ENCODE results near the gene TAL1.

The TAL1 gene

DNA sequence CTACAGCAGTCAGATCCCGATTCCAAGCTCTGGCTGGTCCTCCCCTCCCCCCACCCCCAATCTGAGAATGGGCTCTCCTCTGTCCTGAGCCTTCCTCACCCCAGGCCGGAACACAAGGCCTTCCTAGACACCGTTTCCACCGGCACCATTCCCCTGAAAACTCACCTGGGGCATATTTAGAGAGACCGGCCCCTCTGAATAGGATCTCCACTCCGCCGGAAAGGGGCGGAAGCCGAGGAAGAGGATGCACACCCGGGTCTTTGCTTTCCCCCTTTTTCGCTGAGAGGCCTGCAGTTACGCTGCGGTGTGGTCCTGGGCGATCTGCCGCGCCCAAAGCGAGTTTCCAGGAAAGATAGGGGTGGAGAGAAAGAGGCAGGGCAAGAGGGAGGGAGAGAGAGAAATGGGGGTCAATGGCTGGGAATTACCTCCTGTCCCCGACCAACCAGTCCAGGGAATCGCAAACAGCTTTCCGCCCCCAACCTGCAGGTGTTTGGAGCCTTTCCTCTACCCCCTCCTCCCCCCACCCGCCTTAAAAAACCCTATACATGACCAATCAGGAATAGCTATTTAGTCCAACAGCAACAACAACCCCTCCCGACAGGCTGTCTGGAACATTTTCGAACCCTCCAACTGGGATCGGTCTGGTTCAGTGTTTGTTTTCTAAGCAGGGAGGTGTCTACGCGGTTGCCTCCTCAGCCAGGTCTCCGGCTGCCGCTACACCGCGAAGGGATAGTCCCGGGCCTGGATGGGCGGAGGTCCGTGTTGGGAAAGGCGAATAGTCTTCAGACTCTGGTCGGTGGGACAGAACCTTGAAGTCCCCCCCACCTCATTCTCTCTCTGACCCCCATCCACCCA, 2.8 kb downstream of the TAL1 start:
- no peak for DNase-seq

DNA sequence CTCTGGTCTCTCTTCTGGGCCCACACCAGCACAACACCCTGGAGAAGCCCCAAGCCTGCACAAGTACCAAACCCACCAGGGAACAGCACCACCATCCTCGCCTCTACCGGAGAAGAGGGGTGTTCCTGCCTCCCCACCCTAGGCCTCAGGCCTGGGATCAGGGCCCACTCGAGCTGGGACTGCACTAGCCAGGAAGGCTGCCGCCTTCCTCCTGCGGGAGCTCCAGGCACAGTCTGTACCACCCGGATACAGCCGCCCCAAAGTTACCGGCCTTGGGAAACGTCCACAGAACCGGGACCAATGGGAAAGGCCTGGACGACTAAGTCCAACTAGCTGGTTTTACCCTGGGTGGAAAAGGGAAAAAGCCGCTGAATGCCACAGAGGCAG, 3.4 kb downstream of the TAL1 start:
- no peak for DNase-seq

DNA sequence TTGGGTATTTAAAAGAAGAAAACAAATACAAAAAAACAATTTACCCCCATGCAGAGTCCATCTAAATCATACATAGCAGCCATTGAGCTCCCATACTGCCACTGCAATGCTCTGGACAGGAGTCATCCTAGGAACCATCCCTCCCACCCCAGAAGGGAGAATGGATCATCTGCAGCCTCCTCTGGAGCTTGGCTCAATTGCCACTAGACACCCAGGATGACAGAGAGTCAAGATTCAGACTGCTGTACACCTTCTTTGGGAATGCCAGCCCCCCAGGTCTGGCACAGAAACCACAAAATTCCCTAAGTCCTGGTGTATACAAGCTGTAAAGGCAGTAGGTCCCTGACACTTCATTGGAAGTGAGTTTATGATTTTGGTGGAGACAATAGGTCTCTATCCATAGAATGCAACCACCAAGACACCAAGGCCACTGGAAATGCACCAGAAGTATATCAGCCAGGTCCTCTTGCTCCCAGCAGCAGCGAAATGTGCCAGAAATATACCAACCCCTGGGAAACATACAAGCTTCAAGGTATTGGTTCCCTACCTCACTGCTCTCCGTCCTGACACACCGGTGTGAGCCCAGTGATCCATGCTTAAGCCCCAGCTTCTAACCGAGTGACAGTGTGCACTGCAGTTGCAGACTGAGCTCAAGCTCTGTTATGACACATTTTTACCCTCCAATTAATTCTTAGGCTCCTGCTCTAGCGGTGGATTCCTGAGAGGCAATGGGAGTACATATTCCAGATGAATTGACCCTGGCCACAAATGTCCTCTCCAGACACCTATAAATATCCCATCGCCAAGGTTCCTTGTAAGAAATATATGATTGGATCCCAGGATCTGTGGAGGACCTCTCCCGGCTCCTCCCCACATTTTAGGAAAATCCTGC, 4.4 kb downstream of the TAL1 start:
- no peak for DNase-seq

DNA sequence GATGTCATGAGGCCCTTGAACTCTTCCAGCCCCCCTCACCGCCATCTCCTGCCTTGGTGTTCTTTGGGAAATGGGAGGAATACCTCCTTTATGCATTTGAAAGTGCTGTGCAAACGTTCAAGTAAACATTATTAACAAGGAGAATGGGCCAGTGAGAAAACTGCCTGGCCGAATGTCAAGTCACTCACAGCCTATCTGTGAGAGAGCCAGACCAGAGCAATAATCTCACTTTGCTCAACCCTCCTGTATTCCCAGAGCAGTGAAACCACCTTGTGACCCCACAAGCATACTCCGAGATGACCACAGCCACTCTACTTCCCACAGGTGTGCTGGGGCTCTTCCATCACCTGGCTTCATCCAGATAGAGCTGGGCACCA, 5.2 kb downstream of the TAL1 start:
- DNase-seq = no peak

DNA sequence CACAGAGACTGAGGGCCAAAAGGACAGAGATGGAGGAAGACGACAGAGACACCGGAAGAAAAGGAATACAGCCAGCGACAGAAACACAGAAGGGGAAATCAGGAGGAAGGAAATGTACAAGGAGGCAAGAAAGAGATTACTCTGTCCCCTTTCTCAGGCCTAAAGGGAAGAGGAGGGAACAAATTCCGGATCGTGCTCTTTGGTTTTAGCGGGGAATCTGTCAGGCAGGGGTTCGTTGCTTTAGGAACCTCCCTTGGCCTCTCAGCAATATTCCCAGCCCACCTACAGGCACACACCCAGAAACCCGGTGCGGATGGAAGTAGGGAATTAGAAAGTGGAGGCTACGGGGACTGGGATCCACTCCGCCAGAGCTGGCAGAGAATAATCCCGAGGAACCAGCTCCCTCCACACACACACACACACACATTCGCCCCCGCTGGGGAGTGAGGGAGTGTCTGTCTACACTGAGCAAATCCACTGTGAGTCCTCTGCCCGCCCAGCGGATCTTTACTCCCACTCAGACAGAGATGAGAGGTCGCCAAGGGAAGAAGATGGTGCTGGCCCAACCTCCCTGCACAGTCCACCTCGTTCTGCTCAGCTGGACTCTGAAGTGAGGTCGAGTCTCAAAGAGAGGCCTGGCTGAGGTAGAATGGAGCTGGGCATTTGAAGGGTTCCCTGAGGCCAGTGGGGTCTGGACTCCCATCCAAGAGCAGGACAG, 5.7 kb downstream of the TAL1 start:
- no peak for DNase-seq

DNA sequence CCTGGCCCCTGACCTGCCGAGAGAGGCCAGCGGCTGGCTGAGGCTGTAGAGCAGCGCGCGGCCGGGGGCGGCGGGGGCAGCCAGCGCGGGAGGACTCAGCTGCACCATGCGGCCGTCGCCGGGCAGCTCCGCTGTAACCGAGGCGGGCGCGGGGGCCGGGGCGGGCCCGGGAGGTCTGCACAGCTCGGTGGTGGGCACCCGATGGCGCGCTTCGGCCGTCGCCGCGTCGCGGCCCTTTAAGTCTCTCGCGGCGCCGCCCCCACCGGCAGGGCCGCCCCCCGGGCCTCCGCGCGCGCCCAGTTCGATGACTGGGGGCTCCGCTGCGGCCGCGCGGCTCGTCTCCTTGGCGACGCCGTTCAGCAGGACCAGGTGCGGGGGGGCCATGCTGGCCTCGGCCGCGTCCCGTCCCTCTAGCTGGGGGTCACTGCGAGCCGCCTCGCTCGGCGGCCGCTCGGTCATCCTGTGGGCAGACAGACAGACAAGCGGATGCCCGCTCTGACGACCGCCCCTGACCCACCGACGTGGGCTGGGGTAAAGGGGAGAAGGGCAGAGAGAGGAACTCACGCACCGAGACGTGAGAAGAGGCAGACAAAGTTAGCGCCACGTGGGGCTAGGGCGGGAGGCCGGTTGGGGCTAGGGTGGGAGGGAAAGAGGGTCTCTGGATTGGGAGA, 6.5 kb downstream of the TAL1 start:
- no peak for DNase-seq

DNA sequence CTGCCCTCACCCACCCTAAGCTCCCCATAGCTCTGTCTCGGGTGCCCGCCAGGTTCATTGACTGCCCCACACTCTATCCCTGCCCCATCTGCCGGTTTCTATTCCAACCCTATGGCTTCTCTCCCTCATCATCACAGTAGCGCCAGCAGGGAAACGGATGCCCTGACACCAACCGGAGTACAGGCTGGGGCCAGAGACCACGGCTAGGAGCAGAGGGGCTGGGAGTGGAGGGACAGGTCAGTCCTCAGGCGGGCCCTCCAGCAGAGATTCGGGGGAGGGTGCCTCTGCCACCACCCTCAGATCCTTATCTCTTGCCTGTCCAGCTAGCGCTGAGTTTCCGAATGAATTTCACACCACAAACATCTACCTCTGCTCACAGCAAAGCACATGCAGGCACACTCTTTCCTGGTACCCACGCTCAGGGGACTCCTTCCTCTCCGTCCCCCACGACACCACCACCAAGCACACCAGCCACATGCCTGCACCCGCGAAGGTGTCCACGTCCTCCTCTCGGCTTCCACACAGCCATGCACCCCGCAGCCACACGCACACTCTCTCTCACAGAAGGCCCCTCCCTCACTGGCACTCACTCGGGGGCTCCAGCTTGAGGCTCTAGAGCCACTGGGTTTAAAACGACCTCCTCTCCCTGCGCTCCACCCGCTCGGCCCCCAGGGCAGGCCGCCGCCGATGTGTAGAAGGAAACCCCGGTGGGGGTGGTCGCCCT, 7.2 kb downstream of the TAL1 start:
- DNase-seq = no peak

DNA sequence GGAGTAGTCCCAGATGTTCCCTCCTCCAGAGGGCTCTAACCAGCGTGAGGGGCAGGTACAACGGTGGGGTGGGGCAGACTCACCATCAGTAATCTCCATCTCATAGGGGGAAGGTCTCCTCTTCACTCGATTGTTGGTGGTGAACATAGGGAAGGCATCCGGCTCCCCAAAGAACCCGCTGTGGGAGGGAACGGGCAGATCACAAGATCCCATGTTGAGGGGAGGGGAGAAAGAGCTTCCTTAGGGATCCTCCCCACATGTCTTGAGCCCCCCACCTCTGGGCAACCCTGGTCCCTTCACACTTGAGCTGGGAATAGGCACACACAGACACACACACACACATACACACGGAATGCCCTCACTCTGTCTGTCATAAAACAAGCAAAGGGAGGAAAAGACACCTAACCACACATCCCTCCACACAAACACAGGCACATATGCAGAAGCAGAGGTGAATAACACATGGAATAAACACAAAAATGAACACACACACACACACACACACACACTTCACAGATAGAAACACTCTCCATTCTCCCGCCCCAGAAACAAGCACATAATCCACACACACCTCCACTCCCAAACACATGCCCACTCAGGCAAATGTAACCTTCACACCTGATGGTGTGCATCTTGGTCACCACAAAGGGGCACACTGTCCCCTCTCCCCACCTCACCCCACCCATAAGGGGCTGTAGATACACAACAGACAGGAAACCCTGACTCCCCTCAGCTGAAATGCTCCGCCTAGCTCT, 7.9 kb downstream of the TAL1 start:
- DNase-seq = no peak

DNA sequence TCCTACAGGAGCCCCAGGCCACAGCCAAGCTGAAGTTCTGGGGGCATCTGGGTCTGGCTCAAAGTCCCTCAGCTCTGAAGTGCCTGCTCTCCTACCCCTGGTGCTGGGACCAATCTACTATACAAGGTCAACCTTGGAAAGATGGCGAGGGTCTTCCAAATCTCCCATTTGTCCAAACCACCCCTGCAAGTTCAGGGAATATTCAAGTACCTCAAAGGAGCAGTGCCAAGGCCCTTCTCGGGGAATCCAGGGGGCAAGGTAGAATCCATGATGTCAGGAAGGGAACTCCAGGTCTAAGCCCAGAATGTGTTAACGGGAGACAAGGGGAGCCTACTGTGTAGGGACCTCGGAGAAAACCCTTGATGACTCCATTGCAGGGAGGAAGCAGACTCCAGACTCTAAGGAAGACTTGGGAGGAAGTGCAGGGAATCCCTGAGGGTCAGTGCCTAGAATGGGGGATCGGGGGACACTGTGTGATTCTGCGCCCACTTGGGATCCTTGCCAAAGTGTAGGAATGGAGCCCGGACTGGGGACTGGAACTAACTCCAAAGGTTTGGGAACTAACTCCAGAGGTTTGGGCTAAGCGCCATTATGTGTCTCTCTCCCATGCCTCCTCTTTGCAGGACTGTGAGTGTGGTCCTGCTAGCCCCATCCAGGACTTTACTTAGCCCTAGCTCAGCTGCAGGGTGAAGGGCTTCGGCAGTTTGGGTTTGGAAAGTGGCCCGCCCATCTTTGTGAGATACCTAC, 8.7 kb downstream of the TAL1 start:
- no peak for DNase-seq

DNA sequence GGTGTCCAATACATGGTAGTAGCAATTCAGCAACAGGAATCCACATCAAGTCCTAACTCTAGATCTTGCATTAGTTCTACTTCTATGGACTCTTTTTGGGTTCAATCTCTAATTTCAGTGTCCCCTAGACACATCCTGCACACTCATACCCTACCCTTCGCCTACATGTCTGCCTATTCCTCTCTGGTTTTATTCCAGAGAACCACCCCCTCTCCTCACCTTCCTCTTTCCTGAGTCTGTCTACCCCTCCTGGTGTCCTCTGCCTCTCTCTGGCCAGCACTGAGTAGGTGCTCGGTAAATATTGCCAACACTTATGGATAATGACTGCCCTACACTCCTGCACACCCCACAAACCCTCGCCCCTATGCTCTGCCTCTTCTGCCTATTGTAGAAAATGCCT, 9.5 kb downstream of the TAL1 start:
- no peak for DNase-seq

DNA sequence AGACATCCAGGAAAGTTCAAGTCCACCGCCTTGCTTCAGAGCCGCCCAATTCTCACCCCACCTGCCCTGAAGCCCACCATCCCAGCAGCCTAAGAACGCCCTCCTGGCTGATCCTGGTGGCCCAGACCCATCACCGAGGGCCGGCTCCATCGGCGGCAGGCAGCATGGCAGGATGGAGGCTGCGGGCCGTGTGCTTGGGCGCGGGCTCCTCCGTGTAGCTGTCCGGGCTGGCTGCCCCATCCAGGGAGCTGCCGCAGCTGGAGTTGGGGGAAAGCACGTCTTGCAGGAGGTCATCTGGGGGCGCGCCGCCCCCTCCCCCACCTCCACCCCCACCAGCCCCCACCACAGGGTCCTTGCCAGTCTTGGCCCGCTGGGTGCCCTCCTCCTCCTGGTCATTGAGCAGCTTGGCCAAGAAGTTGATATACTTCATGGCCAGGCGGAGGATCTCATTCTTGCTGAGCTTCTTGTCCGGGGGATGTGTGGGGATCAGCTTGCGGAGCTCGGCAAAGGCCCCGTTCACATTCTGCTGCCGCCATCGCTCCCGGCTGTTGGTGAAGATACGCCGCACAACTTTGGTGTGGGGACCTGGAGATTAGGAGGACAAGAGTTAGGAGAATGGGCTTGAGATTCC, 12.3 kb downstream of the TAL1 start:
- no peak for DNase-seq

DNA sequence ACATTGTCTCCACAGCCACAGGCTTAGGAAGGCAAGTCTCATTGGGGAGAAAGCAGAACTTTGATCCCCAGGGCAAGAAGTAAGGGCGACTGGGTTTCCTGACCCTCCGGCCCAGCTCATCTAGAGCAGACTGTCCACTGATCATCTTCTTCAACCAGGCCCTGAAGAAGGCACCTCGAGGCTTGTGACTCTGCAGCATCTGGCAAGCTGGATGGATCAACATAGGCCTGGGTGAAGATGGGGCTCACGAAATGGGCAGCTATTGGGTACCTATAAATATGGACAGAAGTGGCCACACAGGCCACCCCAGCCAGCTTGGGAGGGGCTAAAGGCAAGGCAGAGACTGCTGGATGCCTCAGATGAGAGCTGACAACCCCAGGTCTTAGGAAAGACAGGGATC, 13.0 kb downstream of the TAL1 start:
- no peak for DNase-seq

DNA sequence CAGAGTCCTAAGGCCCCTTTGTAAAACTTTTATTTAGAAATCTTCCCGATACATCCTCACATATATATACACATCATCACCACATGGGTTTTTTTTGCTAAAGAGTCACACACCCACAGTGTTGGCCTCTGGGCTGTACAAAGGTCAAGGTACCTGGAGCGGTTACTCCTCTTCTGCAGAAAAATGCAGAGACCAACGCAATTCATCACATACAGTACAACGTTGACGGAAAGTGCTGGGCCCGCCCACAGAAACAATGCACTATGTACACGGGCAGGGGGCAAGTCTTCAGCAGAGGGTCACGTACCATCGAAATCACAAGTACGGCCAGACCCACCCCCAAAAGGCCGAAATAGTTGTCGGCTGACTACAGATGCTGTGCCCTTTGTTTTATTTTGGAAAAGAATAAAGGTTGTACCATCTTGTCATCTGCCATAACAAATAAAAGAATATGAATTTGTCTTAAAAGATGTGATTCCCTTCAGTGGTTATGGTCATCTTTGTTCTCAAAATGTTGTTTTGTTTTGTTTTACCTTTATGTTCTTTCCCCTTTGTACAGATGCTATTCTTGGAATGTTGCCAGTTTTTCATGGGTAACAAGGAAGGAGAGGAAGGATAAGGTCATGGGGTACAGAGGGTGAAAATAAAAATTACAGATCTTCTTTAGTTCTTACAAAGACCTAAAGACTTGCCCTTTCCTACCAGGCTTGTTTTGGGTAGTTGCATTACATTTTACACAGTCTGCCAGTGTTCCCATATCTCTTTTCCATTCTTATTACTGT, 15.6 kb downstream of the TAL1 start:
- no peak for DNase-seq

DNA sequence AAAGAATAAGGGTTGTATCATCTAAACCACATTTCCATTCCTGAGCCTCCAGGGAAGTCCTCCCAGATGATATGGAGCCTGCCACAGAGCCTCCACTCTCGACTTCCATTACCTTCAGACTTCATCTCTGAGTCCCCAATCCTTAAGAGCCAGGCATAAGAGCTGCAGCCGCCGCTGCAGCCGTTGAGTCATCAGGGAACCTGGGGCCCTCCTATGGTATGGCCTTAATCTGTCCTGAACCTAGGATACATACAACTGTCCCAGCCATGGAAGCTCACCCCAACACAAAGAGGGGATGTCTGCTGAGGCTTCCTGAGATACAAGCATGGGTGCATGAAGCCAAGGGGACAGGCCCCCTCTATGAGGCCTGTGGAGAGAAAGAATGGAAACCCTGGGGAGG, 16.3 kb downstream of the TAL1 start:
- DNase-seq = no peak

DNA sequence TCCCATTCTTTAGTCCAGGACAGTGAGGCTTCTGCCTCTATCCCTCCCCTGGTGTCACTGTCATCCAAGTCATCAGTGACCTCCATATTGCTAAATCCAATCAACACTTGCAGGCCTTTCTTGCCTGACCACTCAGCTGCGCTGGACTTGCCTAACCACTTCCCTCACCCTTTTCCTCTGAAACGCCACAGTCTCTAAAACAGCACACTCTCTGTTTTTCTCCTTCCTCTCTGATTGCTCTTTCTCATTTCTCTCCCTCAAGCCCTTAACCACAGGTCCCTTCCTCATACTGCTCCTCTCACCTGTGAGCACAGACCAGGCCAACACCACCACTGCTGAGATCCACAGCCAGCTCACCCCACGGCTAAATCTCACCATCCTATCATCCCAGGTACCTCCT, 17.5 kb downstream of the TAL1 start:
- no peak for DNase-seq

DNA sequence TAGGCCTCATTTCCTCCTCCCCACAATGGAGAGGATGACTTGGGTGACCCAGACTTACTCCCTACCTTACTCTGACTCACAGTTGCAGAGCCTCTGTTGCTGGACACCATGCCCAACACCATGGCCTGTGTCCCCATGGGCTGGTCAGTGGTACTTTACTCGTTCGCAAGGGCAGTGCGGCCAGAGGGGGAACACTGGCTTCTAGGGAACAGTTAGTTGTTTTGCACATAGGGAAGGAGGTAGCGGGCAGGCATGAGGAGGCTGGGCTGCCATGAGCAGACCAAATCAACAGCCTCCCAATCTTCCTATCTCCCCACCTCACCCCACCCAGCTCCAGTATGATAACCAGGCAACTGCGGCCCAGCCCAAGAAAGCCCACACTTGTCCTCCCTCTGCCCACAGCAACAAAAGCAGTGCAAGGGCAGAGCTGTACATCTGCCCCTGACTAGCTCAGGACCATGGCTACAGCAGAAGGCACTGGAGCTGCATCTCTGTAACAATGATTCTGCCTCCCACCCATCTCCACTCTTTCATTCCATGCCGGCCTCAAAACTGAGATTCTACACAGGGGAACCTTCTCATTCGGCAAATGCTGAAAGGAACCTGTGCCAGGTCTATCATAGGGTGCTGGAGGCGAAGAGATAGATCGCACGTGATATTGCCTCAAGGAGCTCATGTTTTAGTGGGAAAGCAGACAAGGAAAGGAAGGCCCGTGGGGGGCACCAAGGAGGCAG, 18.6 kb downstream of the TAL1 start:
- no peak for DNase-seq

DNA sequence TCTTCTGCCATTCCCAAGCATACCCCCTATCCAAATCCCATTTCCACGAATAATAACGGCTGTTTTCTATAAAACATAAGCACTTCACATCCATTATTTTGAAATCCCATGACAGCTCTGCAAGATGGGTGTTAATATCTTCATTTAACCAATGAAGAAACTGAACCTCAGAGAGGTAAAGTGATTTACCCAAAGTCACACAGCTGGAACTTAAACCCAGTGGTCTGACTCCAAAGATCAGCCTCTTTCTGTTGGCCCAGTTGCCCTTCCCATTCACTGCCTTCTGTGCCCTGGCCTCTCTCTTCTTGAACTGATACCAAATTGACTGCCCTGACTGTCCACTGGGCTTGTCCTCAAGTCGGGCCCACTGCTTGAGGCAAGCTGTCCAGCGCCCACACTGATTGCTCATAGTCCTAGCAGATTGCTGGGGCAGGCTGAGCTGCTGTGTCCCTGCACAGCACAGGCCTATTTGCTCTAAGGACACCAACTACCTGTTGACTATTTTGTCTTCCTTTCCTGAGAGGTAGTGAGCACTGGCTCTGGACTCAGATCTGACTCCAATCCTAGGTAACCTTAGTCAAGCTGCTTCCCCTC, 19.3 kb downstream of the TAL1 start:
- no peak for DNase-seq

DNA sequence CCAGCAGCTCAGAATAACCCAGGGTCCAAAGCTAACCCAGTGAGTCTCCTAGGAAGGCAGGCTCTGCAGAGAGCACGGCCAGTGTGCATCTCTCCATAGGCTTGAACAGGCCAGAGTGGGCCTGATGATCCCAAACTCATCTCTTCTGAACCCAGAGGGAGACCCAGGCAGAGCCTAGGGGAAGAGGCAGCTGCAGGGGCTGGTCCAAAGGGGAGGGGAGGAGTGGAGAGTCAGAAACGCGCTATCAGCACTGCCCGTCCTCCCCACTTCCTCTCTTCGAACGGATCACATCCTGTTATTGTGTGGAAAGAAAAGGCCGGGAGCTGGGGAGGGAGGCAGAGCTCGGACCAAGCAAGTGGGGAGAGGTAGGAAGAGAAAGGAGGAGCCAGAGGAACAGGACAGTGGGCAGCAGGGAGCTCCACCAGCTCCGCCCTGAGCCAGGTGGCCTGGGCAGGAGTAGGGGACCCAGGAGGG, 20.2 kb downstream of the TAL1 start:
- DNase-seq = no peak
